Muscle of leg (tissue), 11 donors: ENCODE data around the gene TLCD5. TPM values are rescaled to one million over a fixed set of nuclear protein-coding genes. Genes with fewer than 3 reads are reported as not detected.

ENCODE experiments used
- DNase-seq: peaks from one replicate; pipeline ENCODE4 v3.0.0; 2013
- H3K27ac ChIP-seq: one replicate; pipeline ENCODE4 v1.5.1; 2013; ENCODE audit warnings: mild to moderate bottlenecking, low read length, control low read depth
- H3K27me3 ChIP-seq: one replicate; pipeline ENCODE4 v1.6.1; 2013; ENCODE audit warnings: low read length; ENCODE audit not compliant: control insufficient read depth, insufficient read depth
- H3K36me3 ChIP-seq: one replicate; pipeline ENCODE4 v1.6.1; 2013; ENCODE audit warnings: low read length; ENCODE audit not compliant: control insufficient read depth, insufficient read depth
- H3K4me1 ChIP-seq: one replicate; pipeline ENCODE4 v1.6.1; 2013; ENCODE audit warnings: low read length; ENCODE audit not compliant: control insufficient read depth, insufficient read depth
- H3K4me3 ChIP-seq: one replicate; pipeline ENCODE4 v1.5.1; 2013; ENCODE audit warnings: low read length, control low read depth
- H3K9me3 ChIP-seq: replicated peaks from 2 replicates; pipeline ENCODE4 v1.6.1; 2013; ENCODE audit warnings: low read depth, low read length; ENCODE audit not compliant: control insufficient read depth
- WGBS: methylation state at CpG from one replicate; pipeline ENCODE4 v1.1.5; 2013; ENCODE audit warnings: missing lambda C conversion rate; ENCODE audit not compliant: insufficient coverage; 5-methylcytosine and 5-hydroxymethylcytosine counted together
- polyA plus RNA-seq, 8 donors: library from polyadenylated mRNA; unstranded; fragments of 120-200 nt; gene quantifications; one replicate each; pipeline versions ENCODE4 v1.2.1 to v1.2.3, GENCODE V29; 2013; ENCODE audit warnings: inconsistent platforms in 1 of 8, low replicate concordance in 1 of 8; ENCODE audit not compliant: insufficient read length in 8 of 8, insufficient read depth in 1 of 8
- total RNA-seq: library from RNA; stranded (reverse); fragments of 120-200 nt; gene quantifications from one replicate; pipeline ENCODE4 v1.2.4, GENCODE V29; 2013

The TLCD5 gene
- total and polyA plus RNA-seq, 9 donors = 6.0 to 9.1 (median 7.7) TPM

- no peak overlapping the region for H3K4me3 ChIP-seq
- no peaks in the 10 kb centered on the region for H3K27me3 ChIP-seq
- no CpG with 5 or more reads among the region's 1 CpG for WGBS
- DNase-seq = peak; percentile 30
- H3K4me1 ChIP-seq = peaks cover 8% of the 10 kb centered on the region
- no peaks in the 10 kb centered on the region for H3K36me3 ChIP-seq
- no peaks in the 10 kb centered on the region for H3K9me3 ChIP-seq
- H3K27ac ChIP-seq = no peak overlapping the region
These were observed 19.4 kb downstream of the TLCD5 start for GRCh38 chr11:120344302-120345004.

- Histone ChIP-seq H3K36me3 (no peaks in the 10 kb centered on the region), H3K9me3 (no peaks in the 10 kb centered on the region), H3K27me3 (no peaks in the 10 kb centered on the region), H3K4me1 (peaks cover 6% of the 10 kb centered on the region), H3K4me3 (no peak overlapping the region), H3K27ac (peak overlapping the region; percentile 4)
- no CpG with 5 or more reads among the region's 1 CpG for WGBS
- DNase-seq = no peak
These were observed 21.1 kb downstream of the TLCD5 start for GRCh38 chr11:120346233-120346632.

GRCh38 chr11:120350637-120351036 lies 25.5 kb downstream of the TLCD5 start:
- Histone ChIP-seq H3K4me3 (no peak overlapping the region), H3K36me3 (no peaks in the 10 kb centered on the region), H3K27ac (no peak overlapping the region), H3K9me3 (no peaks in the 10 kb centered on the region), H3K27me3 (no peaks in the 10 kb centered on the region), H3K4me1 (peaks cover 7% of the 10 kb centered on the region)
- DNase-seq = no peak

- Histone ChIP-seq H3K4me3 (no peak overlapping the region), H3K4me1 (peaks cover 2% of the 10 kb centered on the region), H3K27ac (no peak overlapping the region), H3K36me3 (no peaks in the 10 kb centered on the region), H3K9me3 (no peaks in the 10 kb centered on the region), H3K27me3 (no peaks in the 10 kb centered on the region)
- WGBS = 67% methylated on average over 2 of the region's 6 CpGs
- no peak for DNase-seq
These were observed 27.3 kb downstream of the TLCD5 start for GRCh38 chr11:120352405-120352804.

GRCh38 chr11:120354068-120354467 lies 29.0 kb downstream of the TLCD5 start:
- Histone ChIP-seq H3K4me1 (peaks cover 2% of the 10 kb centered on the region), H3K27me3 (no peaks in the 10 kb centered on the region), H3K27ac (peak overlapping the region; percentile 1), H3K9me3 (no peaks in the 10 kb centered on the region), H3K4me3 (no peak overlapping the region), H3K36me3 (no peaks in the 10 kb centered on the region)
- DNase-seq = no peak
- no CpG with 5 or more reads among the region's 1 CpG for WGBS

GRCh38 chr11:120354779-120355178 lies 29.7 kb downstream of the TLCD5 start:
- WGBS = 50% methylated on average over 1 of the region's 6 CpGs
- Histone ChIP-seq H3K36me3 (no peaks in the 10 kb centered on the region), H3K27me3 (no peaks in the 10 kb centered on the region), H3K27ac (peak overlapping the region; percentile 31), H3K9me3 (no peaks in the 10 kb centered on the region), H3K4me1 (peaks cover 2% of the 10 kb centered on the region), H3K4me3 (no peak overlapping the region)
- DNase-seq = peak; percentile 55

- H3K36me3 ChIP-seq = no peaks in the 10 kb centered on the region
- peaks cover 2% of the 10 kb centered on the region for H3K4me1 ChIP-seq
- no peaks in the 10 kb centered on the region for H3K27me3 ChIP-seq
- 100% methylated on average over 1 of the region's 6 CpGs for WGBS
- no peak overlapping the region for H3K4me3 ChIP-seq
- no peak overlapping the region for H3K27ac ChIP-seq
- no peak for DNase-seq
- H3K9me3 ChIP-seq = no peaks in the 10 kb centered on the region
These were observed 32.5 kb downstream of the TLCD5 start for GRCh38 chr11:120357620-120358019.

GRCh38 chr11:120358729-120359128 lies 33.6 kb downstream of the TLCD5 start:
- no peak overlapping the region for H3K4me3 ChIP-seq
- no peak for DNase-seq
- H3K27ac ChIP-seq = no peak overlapping the region
- H3K4me1 ChIP-seq = peaks cover 2% of the 10 kb centered on the region
- H3K9me3 ChIP-seq = no peaks in the 10 kb centered on the region
- H3K36me3 ChIP-seq = no peaks in the 10 kb centered on the region
- 94% methylated on average over 3 of the region's 3 CpGs for WGBS
- no peaks in the 10 kb centered on the region for H3K27me3 ChIP-seq

GRCh38 chr11:120363436-120363835 lies 38.3 kb downstream of the TLCD5 start:
- H3K4me3 ChIP-seq = no peak overlapping the region
- no peak overlapping the region for H3K27ac ChIP-seq
- no peak for DNase-seq
- H3K27me3 ChIP-seq = no peaks in the 10 kb centered on the region
- no peaks in the 10 kb centered on the region for H3K4me1 ChIP-seq
- H3K9me3 ChIP-seq = no peaks in the 10 kb centered on the region
- no peaks in the 10 kb centered on the region for H3K36me3 ChIP-seq

GRCh38 chr11:120365512-120365911 lies 40.4 kb downstream of the TLCD5 start:
- Histone ChIP-seq H3K9me3 (no peaks in the 10 kb centered on the region), H3K27ac (no peak overlapping the region), H3K36me3 (no peaks in the 10 kb centered on the region), H3K4me1 (no peaks in the 10 kb centered on the region), H3K27me3 (no peaks in the 10 kb centered on the region), H3K4me3 (no peak overlapping the region)
- no peak for DNase-seq

GRCh38 chr11:120372296-120372695 lies 47.2 kb downstream of the TLCD5 start:
- Histone ChIP-seq H3K4me3 (no peak overlapping the region), H3K4me1 (no peaks in the 10 kb centered on the region), H3K36me3 (no peaks in the 10 kb centered on the region), H3K27ac (no peak overlapping the region), H3K27me3 (no peaks in the 10 kb centered on the region), H3K9me3 (no peaks in the 10 kb centered on the region)
- DNase-seq = no peak
